ENCODE measurements around the gene MAGEA12.

DNA sequence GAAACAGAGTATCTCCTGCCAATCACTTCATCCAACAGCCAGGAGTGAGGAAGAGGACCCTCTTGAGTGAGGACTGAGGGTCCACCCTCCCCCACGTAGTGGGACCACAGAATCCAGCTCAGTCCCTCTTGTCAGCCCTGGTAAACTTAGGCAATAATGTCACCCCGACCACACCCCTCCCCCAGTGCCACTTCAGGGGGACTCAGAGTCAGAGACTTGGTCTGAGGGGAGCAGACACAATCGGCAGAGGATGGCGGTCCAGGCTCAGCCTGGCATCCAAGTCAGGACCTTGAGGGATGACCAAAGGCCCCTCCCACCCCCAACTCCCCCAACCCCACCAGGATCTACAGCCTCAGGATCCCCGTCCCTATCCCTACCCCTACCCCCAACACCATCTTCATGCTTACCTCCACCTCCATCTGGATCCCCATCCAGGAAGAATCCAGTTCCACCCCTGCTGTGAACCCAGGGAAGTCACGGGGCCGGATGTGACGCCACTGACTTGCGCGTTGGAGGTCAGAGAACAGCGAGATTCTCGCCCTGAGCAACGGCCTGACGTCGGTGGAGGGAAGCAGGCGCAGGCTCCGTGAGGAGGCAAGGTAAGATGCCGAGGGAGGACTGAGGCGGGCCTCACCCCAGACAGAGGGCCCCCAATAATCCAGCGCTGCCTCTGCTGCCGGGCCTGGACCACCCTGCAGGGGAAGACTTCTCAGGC, at the start of gene MAGEA12, which contains the start of gene CSAG1:
- TF ChIP-seq POLR2AphosphoS5 (IDR thresholded peaks at IDR 0.05; ENCODE audit: low read depth, low read length) (no peak), SIN3A (IDR thresholded peaks at IDR 0.05; ENCODE audit: borderline replicate concordance, insufficient read depth, low read depth, low read length) (no peak)
- TF ChIP-seq, protein P1, sequence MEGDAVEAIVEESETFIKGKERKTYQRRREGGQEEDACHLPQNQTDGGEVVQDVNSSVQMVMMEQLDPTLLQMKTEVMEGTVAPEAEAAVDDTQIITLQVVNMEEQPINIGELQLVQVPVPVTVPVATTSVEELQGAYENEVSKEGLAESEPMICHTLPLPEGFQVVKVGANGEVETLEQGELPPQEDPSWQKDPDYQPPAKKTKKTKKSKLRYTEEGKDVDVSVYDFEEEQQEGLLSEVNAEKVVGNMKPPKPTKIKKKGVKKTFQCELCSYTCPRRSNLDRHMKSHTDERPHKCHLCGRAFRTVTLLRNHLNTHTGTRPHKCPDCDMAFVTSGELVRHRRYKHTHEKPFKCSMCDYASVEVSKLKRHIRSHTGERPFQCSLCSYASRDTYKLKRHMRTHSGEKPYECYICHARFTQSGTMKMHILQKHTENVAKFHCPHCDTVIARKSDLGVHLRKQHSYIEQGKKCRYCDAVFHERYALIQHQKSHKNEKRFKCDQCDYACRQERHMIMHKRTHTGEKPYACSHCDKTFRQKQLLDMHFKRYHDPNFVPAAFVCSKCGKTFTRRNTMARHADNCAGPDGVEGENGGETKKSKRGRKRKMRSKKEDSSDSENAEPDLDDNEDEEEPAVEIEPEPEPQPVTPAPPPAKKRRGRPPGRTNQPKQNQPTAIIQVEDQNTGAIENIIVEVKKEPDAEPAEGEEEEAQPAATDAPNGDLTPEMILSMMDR (IDR thresholded peaks at IDR 0.05), result no peak

All from Panc1 (cell line).